AG04450 (cell line): ENCODE data around the gene DDN. TPM values are rescaled to one million over a fixed set of nuclear protein-coding genes. Genes with fewer than 3 reads are reported as not detected.

Source experiments
- CTCF ChIA-PET: fragments of 300-600, 350-600 bp; formaldehyde crosslinking; extraction: SDS; loops from one replicate; lab custom pipeline; 2022; ENCODE audit warnings: antibody characterized with exemption, inconsistent platforms; lab: Charles Lee
- POLR2A ChIA-PET: fragments of 350-600 bp; formaldehyde crosslinking; extraction: SDS; loops from one replicate; lab custom pipeline; 2021; ENCODE audit warnings: antibody characterized with exemption, inconsistent platforms; lab: Yijun Ruan, JAX
- DNase-seq: peaks from one replicate; pipeline ENCODE4 v3.0.0-alpha.2; 2011; ENCODE audit warnings: low read depth, low spot score
- H3K27ac ChIP-seq: one replicate; pipeline ENCODE4 v1.5.1; 2012; ENCODE audit warnings: low read depth, low read length, control low read depth
- H3K27me3 ChIP-seq: one replicate; pipeline ENCODE4 v1.6.0; 2012; ENCODE audit warnings: low read length; ENCODE audit not compliant: control insufficient read depth, insufficient read depth
- H3K4me3 ChIP-seq: 2 replicates; pipeline ENCODE4 v1.5.1; 2011; ENCODE audit warnings: mild to moderate bottlenecking, low read depth, low read length, control low read depth
- H3K9me3 ChIP-seq: 2 replicates; pipeline ENCODE4 v1.5.1; 2012; ENCODE audit warnings: low read length; ENCODE audit not compliant: control insufficient read depth, insufficient read depth
- polyA plus RNA-seq: library from polyadenylated mRNA; depleted of rRNA; stranded (reverse); fragments of >200 nt; gene quantifications from 2 replicates; pipeline ENCODE4 v1.2.3, GENCODE V29; 2011
- TF ChIP-seq, protein P1 (sequence below): IDR thresholded peaks from 2 replicates; pipeline ENCODE4 v1.5.1; 2011; ENCODE audit warnings: low read depth, low read length, control low read depth, inconsistent platforms

The DDN gene
- polyA plus RNA-seq, 1 experiment: 0.02 TPM

DNA sequence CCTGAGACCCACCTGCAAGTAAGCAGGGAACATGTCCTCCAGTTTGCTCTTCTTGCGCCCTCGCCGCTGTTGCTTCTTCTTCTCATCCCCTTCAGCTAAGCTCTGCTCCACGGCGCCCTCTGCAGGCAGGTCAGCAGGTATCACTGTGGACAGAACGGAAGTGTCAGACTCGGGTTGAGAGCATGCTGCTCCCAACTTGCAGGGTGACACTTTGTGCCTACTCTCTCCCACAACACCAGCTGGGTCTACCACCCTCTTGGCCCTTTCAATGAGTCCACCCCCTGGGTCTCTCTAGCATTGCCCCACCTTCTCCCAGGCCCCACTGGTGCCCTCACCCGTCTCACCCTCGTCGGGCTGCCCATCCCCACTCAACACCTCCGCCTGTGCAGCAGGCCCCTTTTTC lies 44.7 kb upstream of the DDN start:
- ChIA-PET POLR2A (no interaction called here), CTCF (interaction anchor here (0.7 to 1.8 kb wide), 8 partner anchors 8 to 26 kb away, joined by 3 to 11 read pairs (median 4); partner anchors contain the start of gene RHEBL1)
- no peak overlapping the region for H3K4me3 ChIP-seq
- H3K9me3 ChIP-seq: no peaks in the 10 kb centered on the region
- H3K27ac ChIP-seq: no peak overlapping the region
- DNase-seq: no peak
- TF ChIP-seq, protein P1, sequence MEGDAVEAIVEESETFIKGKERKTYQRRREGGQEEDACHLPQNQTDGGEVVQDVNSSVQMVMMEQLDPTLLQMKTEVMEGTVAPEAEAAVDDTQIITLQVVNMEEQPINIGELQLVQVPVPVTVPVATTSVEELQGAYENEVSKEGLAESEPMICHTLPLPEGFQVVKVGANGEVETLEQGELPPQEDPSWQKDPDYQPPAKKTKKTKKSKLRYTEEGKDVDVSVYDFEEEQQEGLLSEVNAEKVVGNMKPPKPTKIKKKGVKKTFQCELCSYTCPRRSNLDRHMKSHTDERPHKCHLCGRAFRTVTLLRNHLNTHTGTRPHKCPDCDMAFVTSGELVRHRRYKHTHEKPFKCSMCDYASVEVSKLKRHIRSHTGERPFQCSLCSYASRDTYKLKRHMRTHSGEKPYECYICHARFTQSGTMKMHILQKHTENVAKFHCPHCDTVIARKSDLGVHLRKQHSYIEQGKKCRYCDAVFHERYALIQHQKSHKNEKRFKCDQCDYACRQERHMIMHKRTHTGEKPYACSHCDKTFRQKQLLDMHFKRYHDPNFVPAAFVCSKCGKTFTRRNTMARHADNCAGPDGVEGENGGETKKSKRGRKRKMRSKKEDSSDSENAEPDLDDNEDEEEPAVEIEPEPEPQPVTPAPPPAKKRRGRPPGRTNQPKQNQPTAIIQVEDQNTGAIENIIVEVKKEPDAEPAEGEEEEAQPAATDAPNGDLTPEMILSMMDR: peak; percentile 79
- no peaks in the 10 kb centered on the region for H3K27me3 ChIP-seq

DNA sequence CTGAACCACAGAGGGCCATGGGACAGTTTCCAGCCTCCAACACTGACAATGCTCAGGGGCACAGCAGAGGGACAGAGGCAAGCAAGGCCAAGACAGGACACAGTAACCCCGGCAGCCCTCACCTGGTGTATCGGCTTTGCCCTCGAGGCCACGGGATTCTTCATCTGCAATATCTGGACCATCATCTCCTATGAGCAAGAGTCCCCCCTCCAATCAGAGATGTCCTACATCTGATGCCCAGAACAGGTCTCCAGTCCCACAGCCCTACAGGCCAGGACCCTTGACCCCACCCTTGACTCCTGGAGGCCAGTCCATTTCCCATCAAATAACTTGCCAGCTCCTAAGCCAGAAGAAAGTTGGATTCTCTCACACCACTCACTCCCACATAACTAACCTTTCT lies 44.1 kb upstream of the DDN start:
- Histone ChIP-seq H3K9me3 (no peaks in the 10 kb centered on the region), H3K27me3 (no peaks in the 10 kb centered on the region), H3K27ac (no peak overlapping the region), H3K4me3 (no peak overlapping the region)
- CTCF ChIA-PET: interaction anchor here (0.5 to 1.8 kb wide), 9 partner anchors 8 to 35 kb away, joined by 3 to 11 read pairs (median 4); partner anchors contain the start of gene RHEBL1
- POLR2A ChIA-PET: no interaction called here
- no peak for DNase-seq
- TF ChIP-seq, protein P1: no peak

DNA sequence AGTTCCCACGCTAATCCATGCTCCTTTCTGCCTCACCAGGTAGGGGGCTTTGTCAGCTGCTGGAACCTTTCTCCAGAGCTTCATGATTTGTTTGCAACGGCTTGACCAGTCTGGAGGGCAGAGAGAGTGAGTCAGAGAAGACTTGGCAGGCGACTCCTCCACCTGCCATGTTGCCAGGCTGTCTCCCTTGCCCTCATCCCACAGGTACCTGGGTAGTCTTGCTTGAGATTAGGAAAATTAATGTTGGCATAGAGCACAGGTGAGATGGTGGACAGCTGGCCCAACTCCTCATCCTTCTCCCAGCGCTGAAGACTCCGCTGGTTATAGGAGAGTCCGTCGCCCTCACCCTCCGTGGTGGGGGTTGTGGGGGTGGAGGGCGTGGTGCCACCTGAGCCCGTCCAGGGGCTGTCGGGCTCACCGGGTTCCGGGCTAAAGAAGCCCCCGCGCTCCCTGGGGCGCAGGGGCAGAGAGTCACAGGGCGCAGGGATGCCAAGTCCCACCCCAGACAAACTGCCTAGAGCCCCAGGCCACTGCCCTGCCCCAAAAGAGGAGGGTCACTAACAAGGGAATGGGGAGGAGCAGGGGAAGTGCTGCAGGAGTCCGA lies 42.8 kb upstream of the DDN start:
- DNase-seq: no peak
- H3K9me3 ChIP-seq: no peaks in the 10 kb centered on the region
- ChIA-PET POLR2A (interaction anchor here (0.9 kb wide), 1 partner anchor 14 kb away, joined by 4 read pairs; no protein-coding TSS in a partner anchor), CTCF (interaction anchor here (0.8 kb wide), 1 partner anchor 11 kb away, joined by 3 read pairs; no protein-coding TSS in a partner anchor)
- H3K4me3 ChIP-seq: no peak overlapping the region
- TF ChIP-seq, protein P1: no peak
- H3K27ac ChIP-seq: no peak overlapping the region
- no peaks in the 10 kb centered on the region for H3K27me3 ChIP-seq

DNA sequence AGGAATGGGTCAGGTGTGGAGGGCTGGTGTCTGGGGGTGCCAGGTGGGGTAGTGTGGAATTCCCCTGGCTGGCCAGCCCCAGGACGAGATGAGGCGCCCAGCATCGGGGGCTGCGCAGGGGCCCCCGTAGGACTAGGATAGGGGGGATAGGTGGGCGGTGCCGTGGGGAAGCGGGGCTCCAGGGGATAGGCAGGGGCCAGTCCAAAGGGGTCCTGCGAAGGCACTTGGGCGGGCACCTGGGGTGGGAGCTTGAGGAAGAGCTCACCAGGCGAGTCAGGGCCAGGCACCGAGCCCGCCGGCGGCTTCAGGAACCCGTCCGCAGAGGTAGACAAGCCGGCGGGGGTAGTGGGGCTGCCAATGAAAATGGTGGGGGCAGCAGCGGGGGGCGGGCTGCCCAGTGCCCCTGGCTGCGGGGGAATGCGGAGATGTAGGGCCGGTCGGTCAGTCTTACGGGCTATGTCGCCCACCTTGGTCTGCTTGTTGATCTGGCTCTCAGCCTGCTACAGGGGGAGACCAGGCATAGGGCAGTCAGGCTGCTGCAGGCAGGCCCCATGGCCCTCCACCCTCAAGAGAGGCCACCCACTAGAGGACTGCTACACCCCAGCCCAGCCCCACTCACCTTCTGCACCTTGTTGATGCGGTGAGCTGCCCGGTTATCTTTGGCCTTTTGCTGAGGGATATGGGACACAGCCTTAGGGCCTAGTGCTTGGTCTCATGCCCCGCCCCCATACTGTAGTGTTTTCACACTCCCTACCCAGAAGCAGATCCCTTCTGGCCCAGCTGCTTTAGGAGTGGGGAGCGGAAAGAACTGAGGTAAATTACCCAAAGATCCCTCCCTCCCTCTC lies 42.1 kb upstream of the DDN start:
- Histone ChIP-seq H3K27ac (no peak overlapping the region), H3K4me3 (no peak overlapping the region), H3K27me3 (no peaks in the 10 kb centered on the region), H3K9me3 (no peaks in the 10 kb centered on the region)
- TF ChIP-seq, protein P1: no peak
- ChIA-PET CTCF (interaction anchor here (0.6 kb wide), 1 partner anchor 86 kb away, joined by 5 read pairs; no protein-coding TSS in a partner anchor), POLR2A (interaction anchor here (0.9 kb wide), 1 partner anchor 14 kb away, joined by 4 read pairs; no protein-coding TSS in a partner anchor)
- no peak for DNase-seq
